A375 (cell line): ENCODE data around the gene CPAMD8. TPM values are rescaled to one million over a fixed set of nuclear protein-coding genes. Genes with fewer than 3 reads are reported as not detected.

ENCODE experiments used
- small RNA-seq: library from RNA; depleted of rRNA; stranded (forward); fragments of <200 nt; gene quantifications from one replicate; pipeline ENCODE3, GENCODE V24; 2014
- total RNA-seq: library from RNA; depleted of rRNA; stranded (reverse); fragments of >200 nt; shearing (Covaris generic); gene quantifications from 2 replicates; pipeline ENCODE4 v1.2.3, GENCODE V29; 2014; rRNA removed

The CPAMD8 gene
- 0.16 and 0.64 TPM in 2 replicates for total RNA-seq

DNA sequence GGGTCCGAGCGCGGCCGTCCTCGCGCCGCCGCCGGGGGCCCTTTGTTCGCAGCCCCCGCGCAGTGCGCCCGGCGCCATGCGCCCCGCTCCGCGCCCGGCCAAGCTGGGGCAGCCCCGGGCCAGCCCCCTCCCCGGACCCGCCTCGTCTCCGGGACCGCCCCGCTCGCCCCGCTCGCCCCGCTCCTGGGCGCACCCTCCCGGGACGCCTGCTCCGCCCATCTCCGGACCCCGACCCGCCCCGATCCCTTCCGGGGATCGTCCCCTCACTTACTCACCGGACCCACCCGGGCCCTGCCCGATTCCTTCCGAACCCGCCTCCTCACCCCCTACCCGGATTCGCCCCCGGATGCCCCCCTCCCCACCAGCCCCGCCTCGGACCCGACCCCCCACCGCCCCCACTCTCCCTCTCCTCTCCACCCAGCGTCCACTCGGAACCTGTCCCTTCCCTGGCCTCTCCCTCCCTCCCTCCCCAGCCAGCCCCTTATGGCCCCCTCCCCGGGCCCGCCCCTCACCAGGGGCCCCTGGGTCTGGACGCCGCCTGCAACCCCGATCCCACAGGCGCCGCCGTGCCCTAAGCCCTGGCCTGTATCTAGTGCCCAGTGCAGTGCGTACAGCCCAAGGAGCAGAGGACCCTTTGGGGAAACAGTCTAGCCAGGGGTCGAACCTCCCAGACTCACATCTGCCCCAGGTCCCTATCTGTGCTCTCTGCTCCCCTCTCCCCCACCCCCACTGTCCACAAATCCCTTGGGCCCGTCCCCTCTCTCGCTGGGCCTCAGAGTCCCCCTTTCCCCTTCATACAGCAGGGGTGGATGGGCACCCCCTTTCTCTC, at the start of gene CPAMD8:
CPAMD8 (minus strand) TSS at position 105 of the 829 bp plus-strand sequence. CDS start 168 bp downstream, outside the sequence.

DNA sequence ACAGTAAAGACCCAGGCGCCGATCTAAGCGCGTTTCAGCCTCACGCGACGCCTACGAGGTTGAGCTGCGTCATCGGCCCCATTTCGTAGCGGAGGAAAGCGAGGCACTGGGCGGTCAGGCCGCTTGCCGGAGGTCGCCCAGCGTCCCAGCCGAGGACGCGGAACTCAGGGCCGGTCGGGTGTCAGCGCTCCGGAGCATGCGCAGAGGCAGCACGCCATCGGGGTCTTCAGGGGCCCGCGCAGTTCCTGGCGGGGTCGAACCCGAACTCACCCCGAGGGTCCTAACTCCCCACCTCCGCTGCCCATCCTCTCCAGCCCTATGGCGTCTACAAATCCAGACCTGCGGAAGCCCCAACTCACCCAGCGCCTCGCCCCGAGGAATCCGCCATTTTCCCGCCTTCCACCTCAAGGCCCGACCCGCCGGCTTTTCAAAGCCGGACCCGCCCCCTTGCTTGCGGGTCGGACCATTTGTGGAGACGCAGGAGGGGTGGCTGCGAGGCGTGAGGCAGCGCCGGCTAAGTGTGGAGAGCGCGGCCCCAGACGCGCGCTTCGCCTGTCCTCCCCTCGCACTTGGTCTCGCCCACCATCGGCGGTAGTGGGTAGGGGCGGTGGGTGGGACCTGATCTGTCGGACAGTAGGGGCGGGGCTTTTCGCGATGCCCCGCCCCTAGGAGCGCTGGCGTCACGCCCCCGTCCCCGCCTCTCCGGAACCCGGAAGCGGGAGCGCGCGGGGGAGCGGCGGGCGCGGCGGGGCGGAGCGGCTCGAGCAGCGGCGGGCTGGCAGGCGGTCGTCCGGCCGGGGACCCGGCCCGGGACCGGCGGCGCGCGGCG, 48.6 kb upstream of the CPAMD8 start, which contains the start of the genes HAUS8 and MYO9B:
HAUS8 (minus strand) TSS at position 418 of the 829 bp plus-strand sequence; CDS start at position 388, 30 bp downstream.
MYO9B (plus strand) TSS at position 743 of the 829 bp plus-strand sequence. CDS start 25,941 bp downstream, outside the sequence.

DNA sequence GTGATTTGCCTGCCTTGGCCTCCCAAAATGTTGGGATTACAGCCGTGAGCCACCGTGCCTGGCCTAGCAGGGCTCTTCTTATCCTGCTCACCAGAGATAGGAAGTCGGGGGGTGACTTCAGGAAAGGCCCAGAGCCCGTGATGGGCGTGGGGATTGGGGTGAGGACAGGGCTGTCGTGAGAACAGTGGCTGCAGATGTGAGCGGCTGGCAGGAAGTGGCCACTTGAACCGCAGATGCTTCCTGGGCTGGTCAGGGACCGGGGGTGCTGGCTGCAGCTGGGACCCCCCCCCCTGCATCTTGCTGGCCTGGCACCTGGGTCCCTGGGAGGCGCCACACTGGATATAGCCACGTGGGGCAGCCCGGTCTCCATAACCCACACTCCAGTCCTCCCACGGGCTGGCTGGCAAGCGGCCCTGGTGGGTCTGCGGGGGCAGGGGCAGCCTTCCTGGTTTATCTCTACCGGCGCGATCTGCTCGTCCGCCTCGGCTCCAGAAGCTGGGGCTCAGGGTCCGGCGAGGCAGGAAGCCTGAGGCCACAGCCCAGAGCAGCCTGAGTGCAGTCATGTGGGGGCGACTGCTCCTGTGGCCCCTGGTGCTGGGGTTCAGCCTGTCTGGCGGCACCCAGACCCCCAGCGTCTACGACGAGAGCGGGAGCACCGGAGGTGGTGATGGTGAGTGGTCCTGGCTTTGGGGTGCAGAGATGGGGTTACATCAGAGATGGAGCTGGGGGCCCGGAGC, 137.8 kb downstream of the CPAMD8 start, which contains the start of gene F2RL3:
F2RL3 (plus strand) TSS at position 371 of the 737 bp plus-strand sequence; CDS start at position 562, 191 bp downstream.

Small RNA genes within 50 kb of the gene (small RNA-seq; reads per million reads assigned to genes)
- gene RN7SL823P (not detected), gene RN7SL835P (not detected)

Other genes starting within 250 kb of the CPAMD8 start
- 22.1 and 47.8 TPM in 2 replicates for gene SIN3B, start 197.4 kb downstream of the CPAMD8 start, total RNA-seq
- 0.61 and 0.64 TPM in 2 replicates for gene F2RL3, start 137.8 kb downstream of the CPAMD8 start, total RNA-seq
- 13.5 and 17.9 TPM in 2 replicates for gene HAUS8, start 48.6 kb upstream of the CPAMD8 start, total RNA-seq
- 64.2 and 64.8 TPM in 2 replicates for gene MYO9B, start 49.0 kb upstream of the CPAMD8 start, total RNA-seq
- 137 and 146 TPM in 2 replicates for gene USE1, start 188.5 kb upstream of the CPAMD8 start, total RNA-seq
- 9.6 and 10.5 TPM in 2 replicates for gene OCEL1, start 199.4 kb upstream of the CPAMD8 start, total RNA-seq
- gene NR2F6, start 219.1 kb upstream of the CPAMD8 start, total RNA-seq, result 87.1 and 107 TPM in 2 replicates
- not detected in 2 replicates for gene USHBP1, start 237.9 kb upstream of the CPAMD8 start, total RNA-seq
- 231 and 246 TPM in 2 replicates for gene BABAM1, start 240.6 kb upstream of the CPAMD8 start, total RNA-seq